Subcutaneous abdominal adipose tissue (tissue), 5 donors: Measurements from ENCODE around the gene ZNFX1.
"Not testable (repeated sequence)": the region's sequence is repeated elsewhere in the genome, so short reads cannot be mapped to it uniquely, and the experiment has no call there.

ENCODE experiments used
- H3K27ac ChIP-seq: one replicate; pipeline ENCODE4 v1.7.0; 2013; ENCODE audit warnings: low read depth, mild to moderate bottlenecking, inconsistent platforms, low read length, moderate library complexity
- H3K27me3 ChIP-seq, 5 donors: one replicate each; pipeline ENCODE4 v1.7.0; 2013; ENCODE audit warnings: low read length in 5 of 5, inconsistent platforms in 1 of 5; ENCODE audit not compliant: control insufficient read depth in 5 of 5, insufficient read depth in 4 of 5
- H3K36me3 ChIP-seq, 5 donors: one replicate each; pipeline ENCODE4 v1.7.0; 2013; ENCODE audit warnings: low read length in 5 of 5; ENCODE audit not compliant: control insufficient read depth in 5 of 5, insufficient read depth in 5 of 5
- H3K4me1 ChIP-seq, 5 donors: one replicate each; pipeline ENCODE4 v1.7.0; 2013; ENCODE audit warnings: low read length in 5 of 5, mild to moderate bottlenecking in 3 of 5, moderate library complexity in 1 of 5; ENCODE audit not compliant: control insufficient read depth in 5 of 5, insufficient read depth in 5 of 5
- H3K4me3 ChIP-seq, 5 donors: one replicate each; pipeline ENCODE4 v1.7.0; 2013; ENCODE audit warnings: low read length in 5 of 5, low read depth in 1 of 5
- H3K9ac ChIP-seq, 5 donors: one replicate each; pipeline ENCODE4 v1.7.0; 2013; ENCODE audit warnings: low read length in 5 of 5, mild to moderate bottlenecking in 4 of 5, moderate library complexity in 3 of 5
- H3K9me3 ChIP-seq, 5 donors: one replicate each; pipeline ENCODE4 v1.7.0; 2013; ENCODE audit warnings: low read length in 5 of 5; ENCODE audit not compliant: control insufficient read depth in 5 of 5
- donor health status: healthy.
- donor health status: healthy.
- donor health status: healthy.
- donor health status: healthy.
- donor health status: healthy.

ZNFX1 gene

GRCh38 chr20:49294002-49294654 lies 16.3 kb upstream of the ZNFX1 start:
- H3K9me3 ChIP-seq, H3K4me3 ChIP-seq, H3K27ac ChIP-seq, H3K27me3 ChIP-seq, H3K9ac ChIP-seq: not testable (repeated sequence)
- Histone ChIP-seq H3K36me3 (peaks cover 13 to 26% (median 22%) of the 10 kb centered on the region in 5 donors), H3K4me1 (peaks cover 0 to 16% (median 6%) of the 10 kb centered on the region in 5 donors)

DNA sequence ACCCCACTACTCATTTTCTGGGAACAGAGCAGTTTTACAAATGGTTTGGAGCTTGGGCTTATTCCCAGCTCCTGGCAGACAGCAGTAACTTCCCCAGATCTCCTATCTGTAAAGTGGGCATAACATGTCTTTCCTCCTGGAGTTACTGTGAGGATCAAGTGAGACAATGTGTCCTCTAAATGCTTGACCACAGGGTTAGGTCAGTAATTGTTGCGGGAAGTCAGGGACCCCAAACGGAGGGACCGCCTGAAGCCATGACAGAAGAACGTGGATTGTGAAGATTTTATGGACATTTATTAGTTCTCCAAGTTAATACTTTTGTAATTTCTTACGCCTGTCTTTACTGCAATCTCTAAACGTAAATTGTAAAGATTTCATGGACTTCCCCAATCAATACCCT lies 15.3 kb upstream of the ZNFX1 start:
- H3K4me3 ChIP-seq: no peak overlapping the region
- H3K4me1 ChIP-seq: peaks cover 0 to 16% (median 6%) of the 10 kb centered on the region in 5 donors

DNA sequence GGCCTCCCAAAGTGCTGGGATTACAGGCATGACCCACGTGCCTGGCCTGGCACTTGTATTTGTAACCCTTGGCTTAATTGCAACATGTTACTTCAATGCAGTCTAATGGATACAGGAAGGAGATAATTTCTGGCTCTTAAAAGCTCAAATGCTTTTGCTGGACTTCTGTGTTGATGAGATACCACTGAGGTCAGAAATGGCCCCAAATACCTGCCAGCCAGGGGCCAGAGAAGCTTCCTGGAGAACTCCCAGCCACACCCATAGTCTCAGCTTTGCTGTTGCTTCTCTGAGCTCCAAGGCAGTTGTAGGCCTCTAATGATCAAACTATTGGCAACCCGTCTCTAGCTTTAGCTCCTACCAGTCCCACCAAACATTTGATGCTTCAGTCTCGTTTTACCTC lies 14.2 kb upstream of the ZNFX1 start:
- Histone ChIP-seq H3K36me3 (peaks cover 32 to 48% (median 41%) of the 10 kb centered on the region in 5 donors), H3K27ac (no peak overlapping the region), H3K27me3 (no peaks in the 10 kb centered on the region), H3K9ac (no peak overlapping the region), H3K9me3 (peaks cover 2 to 9% (median 8%) of the 10 kb centered on the region in 5 donors), H3K4me3 (no peak overlapping the region), H3K4me1 (peaks cover 0 to 11% (median 4%) of the 10 kb centered on the region in 5 donors)

More for the DNA sequence above, 15.3 kb upstream of the ZNFX1 start:
- Histone ChIP-seq H3K9me3 (no peaks in the 10 kb centered on the region), H3K9ac (no peak overlapping the region), H3K27me3 (no peaks in the 10 kb centered on the region), H3K36me3 (peaks cover 21 to 36% (median 32%) of the 10 kb centered on the region in 5 donors), H3K27ac (no peak overlapping the region)

GRCh38 chr20:49291200-49291599 lies 13.3 kb upstream of the ZNFX1 start:
- no peak overlapping the region for H3K27ac ChIP-seq
- H3K4me3 ChIP-seq: no peak overlapping the region
- peaks cover 37 to 56% (median 49%) of the 10 kb centered on the region in 5 donors for H3K36me3 ChIP-seq

GRCh38 chr20:49290608-49291191 lies 12.8 kb upstream of the ZNFX1 start:
- Histone ChIP-seq H3K4me3 (no peak overlapping the region), H3K27ac (no peak overlapping the region), H3K4me1 (peaks cover 0 to 11% (median 4%) of the 10 kb centered on the region in 5 donors), H3K9me3 (peaks cover 13 to 22% (median 21%) of the 10 kb centered on the region in 5 donors), H3K9ac (no peak overlapping the region), H3K27me3 (no peaks in the 10 kb centered on the region), H3K36me3 (peaks cover 40 to 61% (median 54%) of the 10 kb centered on the region in 5 donors)

More at GRCh38 chr20:49291200-49291599, 13.3 kb upstream of the ZNFX1 start:
- Histone ChIP-seq H3K4me1 (peaks cover 0 to 11% (median 4%) of the 10 kb centered on the region in 5 donors), H3K27me3 (no peaks in the 10 kb centered on the region), H3K9me3 (peaks cover 10 to 17% (median 16%) of the 10 kb centered on the region in 5 donors), H3K9ac (no peak overlapping the region)

DNA sequence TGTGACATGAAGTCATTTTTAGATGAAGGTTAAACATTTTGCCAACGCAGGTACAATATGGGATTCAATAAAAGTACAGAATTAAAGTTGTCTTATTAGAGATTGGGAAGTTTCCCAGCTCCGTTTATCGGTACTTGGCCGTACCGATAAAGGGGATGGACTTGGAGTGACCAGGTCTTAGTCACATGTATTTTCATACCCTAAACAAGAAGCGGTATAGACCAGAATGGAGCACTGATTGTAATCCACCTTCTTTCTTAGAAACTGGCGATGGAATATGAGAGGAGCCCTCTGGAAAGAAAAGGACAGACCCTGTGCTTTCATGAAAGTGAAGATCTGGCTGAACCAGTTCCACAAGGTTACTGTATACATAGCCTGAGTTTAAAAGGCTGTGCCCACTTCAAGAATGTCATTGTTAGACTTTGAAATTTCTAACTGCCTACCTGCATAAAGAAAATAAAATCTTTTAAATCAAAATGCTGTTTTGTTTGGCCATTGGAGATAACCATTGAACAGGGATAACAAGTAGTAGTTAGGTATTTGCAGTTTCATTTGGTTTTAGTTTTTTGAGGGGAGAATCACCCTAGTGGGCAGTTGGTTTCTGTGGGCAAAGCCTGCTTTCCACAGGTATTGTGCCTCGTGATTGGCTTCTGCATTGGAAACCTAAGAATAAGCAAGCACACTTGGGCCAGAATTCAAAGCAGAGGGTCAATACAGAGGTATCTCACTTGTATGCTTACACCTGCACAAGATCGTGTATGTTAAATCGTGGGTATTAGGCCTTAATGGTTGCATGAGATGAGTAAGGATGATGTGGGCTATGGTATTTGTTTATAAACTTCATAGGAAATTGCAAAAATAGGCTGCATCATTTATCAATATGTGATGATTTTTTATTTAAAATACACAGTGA lies 11.2 kb upstream of the ZNFX1 start:
- H3K9me3 ChIP-seq: peaks cover 13 to 28% (median 25%) of the 10 kb centered on the region in 5 donors
- H3K9ac ChIP-seq: no peak overlapping the region
- no peak overlapping the region for H3K27ac ChIP-seq
- no peak overlapping the region for H3K4me3 ChIP-seq
- H3K27me3 ChIP-seq: no peaks in the 10 kb centered on the region
- H3K4me1 ChIP-seq: peaks cover 0 to 11% (median 5%) of the 10 kb centered on the region in 5 donors
- H3K36me3 ChIP-seq: peaks cover 53 to 77% (median 68%) of the 10 kb centered on the region in 5 donors

DNA sequence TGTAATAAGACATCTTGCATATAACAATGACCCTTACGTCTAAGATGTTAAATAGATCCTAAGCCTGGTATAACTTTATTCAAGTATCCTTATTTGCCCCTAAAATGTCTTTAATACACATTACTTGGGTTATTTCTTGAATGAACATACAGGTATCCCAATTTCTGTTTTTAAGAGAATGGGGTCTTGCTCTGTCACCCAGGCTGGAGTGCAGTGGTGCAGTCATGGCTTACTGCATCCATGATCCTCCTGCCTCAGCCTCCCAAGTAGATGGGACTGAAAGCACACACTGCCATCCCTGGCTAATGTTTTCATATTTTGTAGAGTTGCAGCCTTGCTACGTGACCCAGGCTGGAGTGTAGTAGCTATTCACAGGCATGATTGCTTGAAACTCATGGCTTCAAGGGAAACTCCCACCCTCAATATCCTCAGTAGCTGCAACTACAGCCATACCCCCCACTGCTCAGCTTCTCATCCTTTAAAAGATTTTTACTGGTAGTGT lies 10.4 kb upstream of the ZNFX1 start:
- no peak overlapping the region for H3K27ac ChIP-seq
- H3K9ac ChIP-seq: no peak overlapping the region
- peaks cover 0 to 14% (median 8%) of the 10 kb centered on the region in 5 donors for H3K4me1 ChIP-seq
- peaks cover 13 to 31% (median 25%) of the 10 kb centered on the region in 5 donors for H3K9me3 ChIP-seq
- peaks cover 59 to 84% (median 75%) of the 10 kb centered on the region in 5 donors for H3K36me3 ChIP-seq
- H3K27me3 ChIP-seq: no peaks in the 10 kb centered on the region
- no peak overlapping the region for H3K4me3 ChIP-seq

DNA sequence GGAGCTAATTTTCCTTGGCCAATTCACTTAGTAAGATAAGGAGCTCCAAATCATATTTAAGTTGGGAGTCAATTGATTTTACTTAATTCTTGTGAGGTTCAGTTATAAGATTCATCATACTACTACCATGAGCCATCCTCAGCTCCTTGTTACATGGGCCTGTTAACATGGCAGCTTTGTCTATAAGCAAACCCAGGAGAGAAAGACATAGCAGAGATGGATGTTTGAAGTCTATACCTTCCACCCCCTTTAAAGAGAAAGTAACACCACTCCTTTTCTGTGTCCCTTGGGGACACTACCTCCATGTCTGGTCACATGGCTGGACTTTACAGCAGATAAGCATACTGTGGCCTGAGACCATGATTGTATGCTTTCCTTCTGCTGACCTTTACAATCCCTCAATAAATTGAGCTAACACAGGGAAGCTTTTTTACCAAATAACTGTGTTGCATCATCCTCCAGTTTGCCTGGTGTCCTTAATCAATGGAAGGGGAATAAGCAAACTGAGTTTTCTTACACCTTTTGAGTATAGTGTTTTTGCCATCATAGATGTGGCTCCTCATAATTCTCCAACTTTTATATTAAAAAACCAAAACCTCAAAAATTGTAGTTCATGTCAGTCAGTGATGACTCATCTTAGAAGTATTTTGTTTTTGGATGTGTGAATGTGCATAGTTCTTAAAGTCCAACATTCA lies 9.8 kb upstream of the ZNFX1 start:
- peaks cover 13 to 32% (median 25%) of the 10 kb centered on the region in 5 donors for H3K9me3 ChIP-seq
- H3K27ac ChIP-seq: no peak overlapping the region
- no peaks in the 10 kb centered on the region for H3K27me3 ChIP-seq
- H3K4me3 ChIP-seq: peak overlapping the region in 1 of 5 donors; percentile 35
- peaks cover 64 to 90% (median 81%) of the 10 kb centered on the region in 5 donors for H3K36me3 ChIP-seq
- no peak overlapping the region for H3K9ac ChIP-seq
- peaks cover 0 to 20% (median 13%) of the 10 kb centered on the region in 5 donors for H3K4me1 ChIP-seq
